ENCODE results near the gene TRIM59. TPM values are rescaled to one million over a fixed set of nuclear protein-coding genes. Genes with fewer than 3 reads are reported as not detected.

The TRIM59 gene
- total and polyA plus RNA-seq, 9 of the 15 experiments (the other 6 are each of a cell fraction or from before 2014, with no cell fraction given), result 16.8 to 101 (median 34.8) TPM

- TF ChIP-seq KDM5B (IDR thresholded peaks at IDR 0.05; ENCODE audit: insufficient replicate concordance, low read depth, low read length) (peak; percentile 0), SMARCA4 (IDR thresholded peaks at IDR 0.05) (no peak), ZNF318 (IDR thresholded peaks at IDR 0.05; ENCODE audit: borderline replicate concordance in 1 of 2, low read depth in 1 of 2) (no peak), MLLT1 (IDR thresholded peaks at IDR 0.05) (peak; percentile 43 to 63; a peak in 2 of 4 replicates), NFE2L1 (tag; IDR thresholded peaks at IDR 0.05; ENCODE audit: borderline replicate concordance, low read depth) (no peak), HNRNPUL1 (IDR thresholded peaks at IDR 0.05; ENCODE audit: low read length) (no peak), ZBTB11 (CRISPR knock-in tag; IDR thresholded peaks at IDR 0.05) (peak in 1 of 3 experiments; percentile 18; a peak in 1 of 6 replicates), NR3C1 (CRISPR knock-in tag; IDR thresholded peaks at IDR 0.05) (peak; percentile 63; the same call in 1 of the 2 replicates), UBTF (IDR thresholded peaks at IDR 0.05; ENCODE audit: borderline replicate concordance in 1 of 2, low read depth in 2 of 2, low read length in 2 of 2) (peak; percentile 12 to 73; a peak in 1 of 4 replicates)
Measured at GRCh38 chr3:160400030-160400701, 49.4 kb downstream of the TRIM59 start (continued).
